DMS153 (cell line): ENCODE data around the gene C5orf58.

Experiments
- DNase-seq: peaks from one replicate; lab custom pipeline; 2025; lab: John Stamatoyannopoulos, UW

The C5orf58 gene

GRCh38 chr5:170283296-170283695 is 50.5 kb downstream of the C5orf58 start:
- DNase-seq, result no peak

- DNase-seq, result no peak
Measured at GRCh38 chr5:170284231-170284630, 51.4 kb downstream of the C5orf58 start.

DNA sequence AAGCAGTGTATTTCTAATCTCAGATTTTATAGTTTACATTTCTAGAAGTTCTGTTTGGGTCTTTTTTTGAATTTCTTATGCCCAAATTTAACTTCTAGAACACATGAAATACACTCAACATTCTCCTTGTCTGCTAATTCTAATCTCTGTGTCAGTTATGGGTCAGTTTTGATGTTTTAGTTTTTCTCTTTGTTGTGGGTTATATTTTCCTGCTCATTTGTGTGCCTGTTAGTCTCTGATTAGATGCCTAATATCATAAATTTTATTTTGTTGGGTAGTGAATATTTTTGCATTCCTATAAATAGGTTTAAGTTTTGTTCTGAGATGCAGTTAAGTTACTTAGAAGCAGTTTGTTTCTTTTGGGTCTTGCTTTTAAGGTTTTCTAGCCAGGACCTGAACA is 52.4 kb downstream of the C5orf58 start:
- DNase-seq, result no peak

GRCh38 chr5:170286386-170286925 is 53.7 kb downstream of the C5orf58 start:
- no peak for DNase-seq

DNA sequence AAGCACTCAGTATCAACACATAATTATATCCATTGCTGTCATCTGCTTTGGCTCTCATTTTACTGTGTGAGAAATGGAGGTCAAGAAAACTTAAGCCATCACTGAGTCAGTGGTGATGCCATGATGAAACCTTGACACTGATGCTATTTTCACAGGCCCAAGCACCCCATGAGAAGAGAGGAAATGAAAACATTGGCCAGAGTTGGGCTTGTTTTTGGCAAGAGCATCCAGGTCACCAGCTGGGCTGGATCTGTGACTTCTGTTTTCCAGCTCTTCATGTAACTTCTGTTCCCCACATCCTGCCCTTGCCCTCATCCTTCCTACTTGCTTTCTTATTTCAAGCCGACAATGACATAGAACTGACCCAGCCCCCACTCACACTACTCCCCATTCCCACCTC is 54.7 kb downstream of the C5orf58 start:
- no peak for DNase-seq

- no peak for DNase-seq
Measured at GRCh38 chr5:170288151-170288550, 55.4 kb downstream of the C5orf58 start.

DNA sequence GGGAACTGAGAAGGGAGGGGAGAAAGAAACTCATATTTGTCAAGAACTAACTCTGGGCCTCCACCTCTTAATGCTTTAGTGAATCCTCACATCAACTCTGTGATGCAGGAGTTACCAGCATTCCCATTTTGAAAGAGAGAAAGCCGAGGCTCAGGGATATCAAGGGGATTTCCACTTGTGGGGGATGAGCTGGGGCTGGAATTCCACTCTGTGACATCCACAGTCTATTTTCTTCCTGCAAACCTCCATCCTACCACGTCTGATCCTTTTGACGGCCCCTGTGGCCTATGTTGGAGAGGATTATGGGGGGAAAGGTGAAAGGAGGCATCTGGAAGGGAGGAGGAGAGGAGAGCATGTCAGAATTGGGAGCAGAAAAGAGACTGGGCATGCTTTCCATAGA is 55.8 kb downstream of the C5orf58 start:
- no peak for DNase-seq

DNA sequence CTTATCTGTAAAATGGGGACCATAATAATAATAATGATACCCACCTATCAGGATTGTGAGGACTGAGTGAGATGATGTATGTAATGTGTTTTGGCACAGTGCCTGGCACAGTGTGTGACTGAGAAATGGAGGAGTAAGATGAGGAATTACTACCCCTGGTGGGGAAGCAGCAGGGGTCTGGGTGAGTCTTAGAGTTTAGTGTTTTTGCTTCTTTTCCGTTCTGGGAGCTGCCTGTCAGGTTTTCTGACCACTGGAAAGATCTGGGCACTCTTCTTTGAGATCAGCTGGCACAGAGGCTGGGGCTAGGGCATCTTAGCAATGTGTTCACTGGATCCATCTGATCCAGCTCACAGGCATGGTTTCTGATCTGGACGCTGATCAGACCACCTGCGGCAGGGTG is 56.3 kb downstream of the C5orf58 start:
- no peak for DNase-seq

GRCh38 chr5:170289764-170290163 is 57.0 kb downstream of the C5orf58 start:
- no peak for DNase-seq

DNA sequence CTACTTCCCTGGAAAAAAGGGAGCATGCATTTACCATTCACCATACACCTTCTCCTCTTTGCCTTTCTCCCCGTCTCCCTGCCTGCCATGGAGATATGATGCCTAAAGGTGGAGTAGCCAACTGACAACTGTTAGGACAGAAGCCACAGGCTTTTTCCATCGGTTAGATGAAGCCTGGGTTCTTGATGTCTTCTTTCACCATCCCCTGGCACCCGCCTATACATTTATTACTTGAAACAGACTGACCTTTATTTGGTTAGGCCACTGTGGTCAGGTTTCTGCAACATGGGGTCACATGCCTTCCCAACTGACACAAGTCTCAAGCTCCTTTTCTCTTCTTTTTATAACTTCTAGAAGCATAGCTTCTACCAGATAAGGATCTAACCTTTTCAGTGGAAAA is 57.7 kb downstream of the C5orf58 start:
- DNase-seq, result no peak

GRCh38 chr5:170292179-170293104 is 59.7 kb downstream of the C5orf58 start:
- DNase-seq, result no peak

DNA sequence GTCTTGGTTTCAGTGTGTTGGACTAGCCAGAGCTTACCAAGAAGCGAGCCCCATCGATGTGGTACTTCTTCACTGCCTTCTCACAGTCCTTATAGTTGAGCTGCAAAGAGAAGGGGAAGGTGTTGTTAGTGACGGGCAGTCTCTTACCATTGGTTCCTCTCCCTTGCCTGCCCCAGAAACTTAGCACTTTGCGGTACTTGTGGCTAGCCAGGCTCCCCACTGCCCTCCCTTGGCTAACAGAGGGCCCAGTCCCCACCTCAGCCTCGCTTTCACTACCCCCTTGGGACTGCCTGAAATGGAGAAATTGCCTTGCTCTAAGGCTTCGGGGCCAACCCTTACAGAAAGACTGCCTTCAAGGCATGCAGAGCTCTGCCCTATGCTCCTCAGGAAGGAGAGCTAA is 60.5 kb downstream of the C5orf58 start:
- no peak for DNase-seq

DNA sequence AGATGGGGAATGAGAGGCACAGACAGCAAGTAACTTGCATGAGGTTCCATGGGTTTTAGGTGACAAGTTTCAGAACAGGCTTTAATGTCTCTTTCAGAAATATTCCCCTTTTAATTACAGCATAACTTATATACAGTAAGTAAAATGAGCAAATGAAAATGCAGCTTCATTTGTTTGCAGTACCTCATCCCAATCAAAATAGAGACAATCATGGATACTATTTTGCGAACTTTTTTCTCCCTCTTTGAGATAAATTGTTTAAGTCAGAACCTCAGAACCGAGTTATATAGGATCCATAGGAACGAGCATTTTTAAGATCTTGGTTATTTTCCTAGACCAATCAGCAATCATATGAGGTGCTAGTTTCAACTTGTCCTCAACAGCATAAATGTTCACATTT is 61.3 kb downstream of the C5orf58 start:
- DNase-seq, result no peak

DNA sequence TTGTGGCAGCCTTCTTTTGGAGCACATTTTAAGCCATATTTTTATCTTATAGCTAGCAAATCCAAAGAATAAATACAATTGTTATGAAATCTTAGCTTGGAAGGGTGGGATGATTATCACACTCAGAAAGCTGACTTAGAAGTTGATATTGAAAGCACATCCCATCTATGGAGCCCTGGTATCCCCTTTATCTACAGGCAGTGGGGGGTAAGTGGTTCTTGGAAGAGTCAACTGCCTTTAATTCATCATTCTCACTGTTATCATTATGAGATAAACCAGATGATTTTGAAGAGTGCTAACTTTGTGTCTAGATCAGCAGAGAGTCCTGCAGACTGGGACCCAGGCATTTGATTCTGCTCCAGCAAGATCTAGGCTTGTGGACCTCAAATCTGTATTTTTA is 61.8 kb downstream of the C5orf58 start:
- no peak for DNase-seq
